ENCODE data around the gene ARL5C.

DNA sequence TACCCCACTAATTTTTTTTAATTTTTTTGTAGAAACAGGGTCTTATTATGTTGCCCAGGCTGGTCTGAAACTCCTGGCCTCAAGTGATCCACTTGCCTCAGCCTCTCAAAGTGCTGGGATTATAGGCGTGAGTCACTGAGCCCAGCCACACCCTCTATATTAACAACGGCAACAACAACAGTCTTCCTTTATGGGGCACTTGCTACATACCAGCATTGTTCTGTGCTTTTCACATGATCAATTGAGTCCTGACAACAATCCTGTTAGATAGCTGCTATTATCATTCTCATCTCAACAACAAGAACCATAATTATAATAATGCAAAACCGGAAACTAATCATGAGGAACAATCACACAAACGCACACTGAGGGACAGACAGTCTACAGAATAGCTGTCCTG is 12.6 kb upstream of the ARL5C start:
- TF ChIP-seq, protein P1, sequence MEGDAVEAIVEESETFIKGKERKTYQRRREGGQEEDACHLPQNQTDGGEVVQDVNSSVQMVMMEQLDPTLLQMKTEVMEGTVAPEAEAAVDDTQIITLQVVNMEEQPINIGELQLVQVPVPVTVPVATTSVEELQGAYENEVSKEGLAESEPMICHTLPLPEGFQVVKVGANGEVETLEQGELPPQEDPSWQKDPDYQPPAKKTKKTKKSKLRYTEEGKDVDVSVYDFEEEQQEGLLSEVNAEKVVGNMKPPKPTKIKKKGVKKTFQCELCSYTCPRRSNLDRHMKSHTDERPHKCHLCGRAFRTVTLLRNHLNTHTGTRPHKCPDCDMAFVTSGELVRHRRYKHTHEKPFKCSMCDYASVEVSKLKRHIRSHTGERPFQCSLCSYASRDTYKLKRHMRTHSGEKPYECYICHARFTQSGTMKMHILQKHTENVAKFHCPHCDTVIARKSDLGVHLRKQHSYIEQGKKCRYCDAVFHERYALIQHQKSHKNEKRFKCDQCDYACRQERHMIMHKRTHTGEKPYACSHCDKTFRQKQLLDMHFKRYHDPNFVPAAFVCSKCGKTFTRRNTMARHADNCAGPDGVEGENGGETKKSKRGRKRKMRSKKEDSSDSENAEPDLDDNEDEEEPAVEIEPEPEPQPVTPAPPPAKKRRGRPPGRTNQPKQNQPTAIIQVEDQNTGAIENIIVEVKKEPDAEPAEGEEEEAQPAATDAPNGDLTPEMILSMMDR (IDR thresholded peaks at IDR 0.05; ENCODE audit: low read depth, low read length, missing input control), result no peak
- TF ChIP-seq YY1 (IDR thresholded peaks at IDR 0.05) (no peak), REST (IDR thresholded peaks at IDR 0.05) (no peak), ATF3 (IDR thresholded peaks at IDR 0.05) (no peak), MAX (IDR thresholded peaks at IDR 0.05) (no peak), TAF1 (conservative IDR thresholded peaks at IDR 0.05) (no peak), FOXA1 (IDR thresholded peaks at IDR 0.05) (no peak), ZBTB33 (IDR thresholded peaks at IDR 0.05) (no peak)

All from liver (tissue), 3 donors.